HepG2 (cell line): ENCODE results near the gene HYAL2. TPM values are rescaled to one million over a fixed set of nuclear protein-coding genes. Genes with fewer than 3 reads are reported as not detected.

Experiments used
- ATAC-seq: fragments of 200-7000 bp; cut with Tn5 transposase; 3 replicates; pipeline ENCODE4 v1.9.1; 2020; ENCODE audit warnings: mild to moderate bottlenecking, moderate library complexity
- BruUV-seq: library from RNA; stranded (reverse); fragments of 400-500 nt; replicated peaks from 2 replicates; lab custom pipeline; 2021; lab: Mats Ljungman, UMichigan
- CTCF ChIA-PET: fragments of 300-600 bp; formaldehyde crosslinking; extraction: SDS; loops from one replicate; lab custom pipeline; 2021; ENCODE audit warnings: low total read pairs, inconsistent platforms, low intra/inter-chr PET ratio; lab: Yijun Ruan, JAX
- POLR2A ChIA-PET: fragments of 350-600 bp; sonication (Branson Sonifier 250); formaldehyde crosslinking; loops from one replicate; lab custom pipeline; 2020; ENCODE audit warnings: antibody characterized with exemption, inconsistent platforms; lab: Yijun Ruan, JAX
- DNase-seq: peaks from one replicate; pipeline ENCODE4 v3.0.0-alpha.2; 2015; ENCODE audit warnings: low spot score
- FAIRE-seq: peaks from 3 replicates; lab custom pipeline; 2011; peaks lifted over from hg19 to GRCh38; lab: Jason Lieb, UNC
- H2AFZ ChIP-seq: one replicate; pipeline ENCODE4 v1.6.1; 2011; ENCODE audit warnings: low read length, inconsistent platforms
- H3K27ac ChIP-seq: fragments of 300-600 bp; 3 replicates; pipeline ENCODE4 v1.8.0; 2011; ENCODE audit warnings: mixed run types, mild to moderate bottlenecking, mixed read lengths, low read length, inconsistent platforms; ENCODE audit not compliant: insufficient read depth; ENCODE audit errors: extremely low read length
- H3K27me3 ChIP-seq, 2 experiments: fragments of 200-600 bp in 1 of 2; 2 replicates in 1 of 2; 3 replicates in 1 of 2; pipeline versions ENCODE4 v1.6.0 to v1.8.0; 2011; ENCODE audit warnings: low read length in 2 of 2, mild to moderate bottlenecking in 2 of 2, moderate library complexity in 2 of 2, inconsistent platforms in 1 of 2; ENCODE audit not compliant: insufficient read depth in 2 of 2, control insufficient read depth in 1 of 2
- H3K36me3 ChIP-seq, 2 experiments: fragments of 200-600 bp in 1 of 2; replicated peaks in 1 of 2; 2 replicates in 1 of 2; 3 replicates in 1 of 2; pipeline versions ENCODE4 v1.5.1 to v1.8.0; 2011; ENCODE audit warnings: low read length in 2 of 2, inconsistent platforms in 1 of 2; ENCODE audit not compliant: insufficient read depth in 2 of 2, control insufficient read depth in 1 of 2
- H3K4me1 ChIP-seq: 2 replicates; pipeline ENCODE4 v1.5.1; 2012; ENCODE audit warnings: low read length, inconsistent platforms; ENCODE audit not compliant: insufficient read depth
- H3K4me2 ChIP-seq: 2 replicates; pipeline ENCODE4 v1.6.0; 2011; ENCODE audit warnings: low read depth, low read length, inconsistent platforms
- H3K4me3 ChIP-seq, 3 experiments: fragments of 200-600 bp in 1 of 3; sonication (generic), shearing (Covaris generic) in 1 of 3; replicated peaks in 1 of 3; 2 replicates each; pipeline ENCODE4 v1.5.1; 2011 to 2016; ENCODE audit warnings: low read length in 3 of 3, inconsistent platforms in 2 of 3, low read depth in 2 of 3, mild to moderate bottlenecking in 2 of 3, control low read depth in 1 of 3, mixed read lengths in 1 of 3; ENCODE audit not compliant: insufficient read depth in 1 of 3
- H3K79me2 ChIP-seq: one replicate; pipeline ENCODE4 v1.6.1; 2011; ENCODE audit warnings: low read length, inconsistent platforms; ENCODE audit not compliant: insufficient read depth
- H3K9ac ChIP-seq: 2 replicates; pipeline ENCODE4 v1.6.0; 2011; ENCODE audit warnings: mild to moderate bottlenecking, low read depth, low read length, inconsistent platforms; ENCODE audit not compliant: insufficient read depth
- H3K9me3 ChIP-seq: 2 replicates; pipeline ENCODE4 v1.5.1; 2012; ENCODE audit warnings: mild to moderate bottlenecking, low read length
- H4K20me1 ChIP-seq: 2 replicates; pipeline ENCODE4 v1.6.0; 2011; ENCODE audit warnings: inconsistent platforms, mild to moderate bottlenecking, low read length, moderate library complexity; ENCODE audit not compliant: insufficient read depth
- ZC3H13 ChIP-seq: sonication (generic); formaldehyde crosslinking; IDR thresholded peaks from 2 replicates; pipeline ENCODE4 v1.8.1; 2023; ENCODE audit warnings: mild to moderate bottlenecking, missing genetic modification reagents, moderate library complexity
- WGBS: methylation state at CpG from one replicate; pipeline ENCODE4 v1.1.6; 2017; ENCODE audit warnings: low lambda C conversion rate; 5-methylcytosine and 5-hydroxymethylcytosine counted together
- in situ Hi-C: cut with HindIII; loops from 2 replicates; pipeline ENCODE4 v1.10.0; 2017; ENCODE audit warnings: low pct_unique_long_range_greater_than_20kb; ENCODE audit not compliant: extremely low pct_ligation_motif_present
- intact Hi-C: fragments of 100-400 bp; cut with micrococcal nuclease; formaldehyde crosslinking; loops from one replicate; pipeline ENCODE4 v1.10.0; 2022; ENCODE audit not compliant: unreplicated experiment
- polyA plus RNA-seq, 8 experiments: library from polyadenylated mRNA; depleted of rRNA in 3 of 8; stranded (reverse) in 7 of 8; unstranded in 1 of 8; fragments of >200 nt; fragmentation: Illumina TruSeq in 4 of 8; extraction: Trizol in 4 of 8; gene quantifications; 2 replicates each; pipeline versions ENCODE4 v1.2.1 to v1.2.3, GENCODE V29; 2011 to 2016; ENCODE audit warnings: low read depth in 4 of 8, missing spikeins in 1 of 8, mixed read lengths in 1 of 8; ENCODE audit not compliant: insufficient read depth in 1 of 8
- total RNA-seq, 5 experiments: library from RNA; depleted of rRNA; stranded (reverse); fragments of >200 nt; fragmentation: Illumina TruSeq; extraction: Trizol; gene quantifications; 2 replicates each; pipeline ENCODE4 v1.2.3, GENCODE V29; 2016; ENCODE audit warnings: low read depth in 1 of 5
- TF ChIP-seq, protein P1 (sequence below): sonication (generic); formaldehyde crosslinking; IDR thresholded peaks from 2 replicates; pipeline ENCODE4 v1.5.0; 2020; ENCODE audit warnings: missing genetic modification reagents, mild to moderate bottlenecking, borderline replicate concordance
- TF ChIP-seq, protein P2 (sequence below): sonication (generic); formaldehyde crosslinking; IDR thresholded peaks from 2 replicates; pipeline ENCODE4 v1.8.0; 2022; ENCODE audit warnings: missing genetic modification reagents, mild to moderate bottlenecking, borderline replicate concordance
- TF ChIP-seq, protein P3 (sequence below): sonication (generic); formaldehyde crosslinking; IDR thresholded peaks from 2 replicates; pipeline ENCODE4 v1.8.1; 2023; ENCODE audit warnings: mild to moderate bottlenecking, missing genetic modification reagents

Gene HYAL2
- total and polyA plus RNA-seq, 2 of the 13 experiments (the other 11 are each of a cell fraction or from before 2014, with no cell fraction given): 76.2 to 102 TPM

DNA sequence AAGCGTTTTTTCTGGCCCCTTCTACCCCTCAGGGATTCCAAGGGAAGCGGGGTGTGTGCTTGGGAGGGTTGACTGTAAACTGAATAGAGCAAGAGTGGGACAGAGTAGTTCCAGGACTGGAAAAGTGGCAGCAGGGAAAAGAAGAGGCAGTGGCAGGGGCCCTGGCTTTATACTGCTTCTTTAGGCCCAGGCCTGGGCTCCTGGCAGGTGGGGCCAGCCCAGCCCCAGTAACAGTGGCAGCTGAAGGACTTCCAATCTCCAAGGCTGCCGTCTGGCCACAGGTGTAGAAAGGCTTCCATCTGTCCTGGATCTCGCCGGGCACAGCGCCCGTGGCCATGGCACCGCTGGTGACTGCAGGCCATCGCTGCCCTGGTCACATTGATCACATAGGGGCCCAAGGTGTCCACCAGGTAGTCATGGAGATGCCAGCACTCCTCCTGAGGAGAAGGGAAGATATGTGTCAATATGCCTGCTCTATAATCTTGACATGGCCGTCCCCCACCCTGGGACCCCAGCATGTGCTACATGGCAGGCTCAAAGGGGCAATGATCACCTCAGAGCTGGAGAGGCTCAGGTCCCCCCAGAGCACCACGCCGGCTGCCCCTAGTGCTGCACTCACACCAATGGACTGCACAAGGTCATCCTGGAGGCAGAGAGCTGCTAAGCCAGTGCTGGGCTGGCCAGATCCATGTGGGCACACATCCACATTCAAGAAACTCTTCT, 29.3 kb downstream of the HYAL2 start:
- in situ Hi-C loops: no loop called here
- Histone ChIP-seq H3K79me2 (peaks cover 16% of the 10 kb centered on the region), H3K36me3 (peaks cover 19 to 25% of the 10 kb centered on the region in 2 experiments), H3K27me3 (no peaks in the 10 kb centered on the region), H3K4me2 (peak overlapping the region; percentile 98), H2AFZ (no peak overlapping the region), H4K20me1 (no peaks in the 10 kb centered on the region), H3K9me3 (no peaks in the 10 kb centered on the region), H3K9ac (peak overlapping the region; percentile 82), H3K4me3 (peak overlapping the region; percentile 46 to 85 (median 54)), H3K27ac (peak overlapping the region; percentile 72), H3K4me1 (peaks cover 41% of the 10 kb centered on the region)
- WGBS: 49% methylated on average over 4 of the region's 12 CpGs
- no TSS peak for BruUV-seq
- peak; percentile 2; the same call in 1 of the 3 replicates for ATAC-seq
- DNase-seq: no peak
- intact Hi-C loops: no loop called here
- no peak for FAIRE-seq
- TF ChIP-seq, protein P1, sequence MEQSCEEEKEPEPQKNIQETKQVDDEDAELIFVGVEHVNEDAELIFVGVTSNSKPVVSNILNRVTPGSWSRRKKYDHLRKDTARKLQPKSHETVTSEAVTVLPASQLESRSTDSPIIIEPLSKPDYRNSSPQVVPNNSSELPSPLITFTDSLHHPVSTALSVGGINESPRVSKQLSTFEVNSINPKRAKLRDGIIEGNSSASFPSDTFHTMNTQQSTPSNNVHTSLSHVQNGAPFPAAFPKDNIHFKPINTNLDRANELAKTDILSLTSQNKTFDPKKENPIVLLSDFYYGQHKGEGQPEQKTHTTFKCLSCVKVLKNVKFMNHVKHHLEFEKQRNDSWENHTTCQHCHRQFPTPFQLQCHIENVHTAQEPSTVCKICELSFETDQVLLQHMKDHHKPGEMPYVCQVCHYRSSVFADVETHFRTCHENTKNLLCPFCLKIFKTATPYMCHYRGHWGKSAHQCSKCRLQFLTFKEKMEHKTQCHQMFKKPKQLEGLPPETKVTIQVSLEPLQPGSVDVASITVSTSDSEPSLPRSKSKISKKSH (CRISPR knock-in tag): 0 out of 2 replicates have a peak, but pooled peaks have one; percentile 35
- TF ChIP-seq ZC3H13 (CRISPR knock-in tag): 0 out of 2 replicates have a peak, but pooled peaks have one; percentile 22
- TF ChIP-seq, protein P2, sequence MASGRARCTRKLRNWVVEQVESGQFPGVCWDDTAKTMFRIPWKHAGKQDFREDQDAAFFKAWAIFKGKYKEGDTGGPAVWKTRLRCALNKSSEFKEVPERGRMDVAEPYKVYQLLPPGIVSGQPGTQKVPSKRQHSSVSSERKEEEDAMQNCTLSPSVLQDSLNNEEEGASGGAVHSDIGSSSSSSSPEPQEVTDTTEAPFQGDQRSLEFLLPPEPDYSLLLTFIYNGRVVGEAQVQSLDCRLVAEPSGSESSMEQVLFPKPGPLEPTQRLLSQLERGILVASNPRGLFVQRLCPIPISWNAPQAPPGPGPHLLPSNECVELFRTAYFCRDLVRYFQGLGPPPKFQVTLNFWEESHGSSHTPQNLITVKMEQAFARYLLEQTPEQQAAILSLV: no peak
- TF ChIP-seq, protein P3, sequence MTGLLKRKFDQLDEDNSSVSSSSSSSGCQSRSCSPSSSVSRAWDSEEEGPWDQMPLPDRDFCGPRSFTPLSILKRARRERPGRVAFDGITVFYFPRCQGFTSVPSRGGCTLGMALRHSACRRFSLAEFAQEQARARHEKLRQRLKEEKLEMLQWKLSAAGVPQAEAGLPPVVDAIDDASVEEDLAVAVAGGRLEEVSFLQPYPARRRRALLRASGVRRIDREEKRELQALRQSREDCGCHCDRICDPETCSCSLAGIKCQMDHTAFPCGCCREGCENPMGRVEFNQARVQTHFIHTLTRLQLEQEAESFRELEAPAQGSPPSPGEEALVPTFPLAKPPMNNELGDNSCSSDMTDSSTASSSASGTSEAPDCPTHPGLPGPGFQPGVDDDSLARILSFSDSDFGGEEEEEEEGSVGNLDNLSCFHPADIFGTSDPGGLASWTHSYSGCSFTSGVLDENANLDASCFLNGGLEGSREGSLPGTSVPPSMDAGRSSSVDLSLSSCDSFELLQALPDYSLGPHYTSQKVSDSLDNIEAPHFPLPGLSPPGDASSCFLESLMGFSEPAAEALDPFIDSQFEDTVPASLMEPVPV (CRISPR knock-in tag): 0 out of 2 replicates have a peak, but pooled peaks have one; percentile 41
- POLR2A ChIA-PET: interaction anchor here (1.2 to 3.4 kb wide), 8 partner anchors 9 to 91 kb away, joined by 4 to 36 read pairs (median 15); partner anchors contain the start of genes HYAL1 and LSMEM2
- CTCF ChIA-PET: interaction anchor here (1.9 kb wide), 1 partner anchor 31 kb away, joined by 4 read pairs; no protein-coding TSS in a partner anchor
